NT2/D1 (cell line): ENCODE results near the gene TTLL7.

ENCODE experiments used
- DNase-seq: peaks from one replicate; pipeline ENCODE4 v3.0.0-alpha.2; 2011; ENCODE audit warnings: low read depth, low spot score
- H3K27me3 ChIP-seq: 2 replicates; pipeline ENCODE4 v1.6.0; 2011; ENCODE audit warnings: mild to moderate bottlenecking; ENCODE audit not compliant: insufficient read length, insufficient read depth
- H3K36me3 ChIP-seq: 2 replicates; pipeline ENCODE4 v1.6.1; 2011; ENCODE audit warnings: mild to moderate bottlenecking, low read length, mixed read lengths; ENCODE audit not compliant: insufficient read depth, insufficient read length
- H3K4me1 ChIP-seq: 2 replicates; pipeline ENCODE4 v1.5.1; 2011; ENCODE audit not compliant: insufficient read depth, insufficient read length
- H3K4me3 ChIP-seq: 2 replicates; pipeline ENCODE4 v1.5.1; 2011; ENCODE audit warnings: low read depth; ENCODE audit not compliant: insufficient read length
- H3K9ac ChIP-seq: 2 replicates; pipeline ENCODE4 v1.6.0; 2011; ENCODE audit warnings: low read depth; ENCODE audit not compliant: insufficient read length
- H3K9me3 ChIP-seq: 2 replicates; pipeline ENCODE4 v1.5.1; 2011; ENCODE audit warnings: mild to moderate bottlenecking, low read length; ENCODE audit not compliant: insufficient read depth
- SUZ12 ChIP-seq: IDR thresholded peaks from 2 replicates; pipeline ENCODE4 v1.6.1; 2011; ENCODE audit not compliant: insufficient read length, insufficient read depth; ENCODE audit errors: extremely low read depth
- YY1 ChIP-seq: IDR thresholded peaks from 2 replicates; pipeline ENCODE4 v1.6.1; 2011; ENCODE audit not compliant: insufficient read length, insufficient read depth
- ZNF274 ChIP-seq: IDR thresholded peaks from 2 replicates; pipeline ENCODE4 v1.6.1; 2011; ENCODE audit warnings: mild to moderate bottlenecking, low read depth, low read length

TTLL7 gene

DNA sequence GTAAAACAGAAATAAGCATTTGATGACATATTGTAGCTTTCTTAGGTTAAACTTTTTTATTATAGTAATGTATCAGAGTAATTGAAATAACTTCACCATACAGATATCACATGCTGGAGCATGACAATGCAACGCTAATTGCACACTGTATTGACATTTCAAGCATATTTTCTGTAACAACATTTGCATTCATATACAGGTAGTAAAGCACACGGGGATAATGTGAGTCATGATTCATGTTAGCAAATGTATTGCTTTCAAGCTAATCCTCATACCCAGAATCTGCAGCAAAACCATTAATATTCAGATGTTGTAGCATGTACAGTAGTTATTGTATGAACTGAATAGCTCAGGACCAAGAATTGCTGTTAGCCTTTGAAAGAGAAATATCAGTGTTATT lies 133.9 kb downstream of the TTLL7 start:
- H3K4me1 ChIP-seq = no peaks in the 10 kb centered on the region
- H3K4me3 ChIP-seq = no peak overlapping the region
- H3K9ac ChIP-seq = no peak overlapping the region
- no peak for DNase-seq
- H3K27me3 ChIP-seq = no peaks in the 10 kb centered on the region
- TF ChIP-seq SUZ12 (no peak), ZNF274 (no peak), YY1 (no peak)
- H3K9me3 ChIP-seq = no peaks in the 10 kb centered on the region; the same call in 1 of the 2 replicates
- no peaks in the 10 kb centered on the region for H3K36me3 ChIP-seq

DNA sequence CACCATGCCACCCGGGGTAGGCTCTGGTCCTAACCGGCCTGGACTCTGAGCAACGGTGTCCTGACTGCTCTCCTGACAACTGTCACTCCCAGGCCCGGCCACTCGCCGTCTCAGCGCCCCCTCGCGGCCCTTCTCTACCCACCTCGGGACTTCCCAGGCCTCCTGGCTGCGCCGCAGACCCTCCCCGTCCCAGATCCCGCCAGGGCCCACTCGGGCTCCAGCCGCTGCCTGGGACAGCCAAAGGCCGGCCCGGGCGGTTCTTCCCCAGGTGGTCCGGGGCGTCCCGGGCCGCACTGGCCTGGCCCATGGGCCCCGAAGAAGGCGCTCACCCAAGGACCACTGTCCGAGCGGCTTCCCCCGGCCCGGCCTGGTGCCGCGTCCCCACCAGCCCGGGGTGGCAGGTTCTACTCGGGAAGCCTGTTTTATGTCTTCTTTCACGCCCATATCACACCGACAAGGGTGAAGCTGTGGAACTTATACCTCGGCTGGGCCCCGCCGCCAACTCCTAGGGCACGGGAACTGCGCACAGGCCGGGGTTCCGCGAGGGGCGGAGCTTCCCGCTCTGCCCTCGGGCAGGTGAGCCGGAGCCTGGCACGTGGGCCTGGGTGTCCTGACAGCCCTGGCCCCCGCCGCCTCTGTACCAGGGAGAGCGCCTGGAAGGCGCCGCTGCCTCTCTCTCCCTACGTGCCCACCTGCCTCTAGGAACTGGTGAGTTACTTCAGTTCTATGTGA lies 138.3 kb downstream of the TTLL7 start:
- Histone ChIP-seq H3K27me3 (no peaks in the 10 kb centered on the region), H3K36me3 (no peaks in the 10 kb centered on the region), H3K4me1 (no peaks in the 10 kb centered on the region), H3K9ac (no peak overlapping the region), H3K9me3 (no peaks in the 10 kb centered on the region; the same call in 1 of the 2 replicates), H3K4me3 (no peak overlapping the region)
- TF ChIP-seq YY1 (no peak), ZNF274 (no peak), SUZ12 (no peak)
- peak; percentile 27 for DNase-seq

DNA sequence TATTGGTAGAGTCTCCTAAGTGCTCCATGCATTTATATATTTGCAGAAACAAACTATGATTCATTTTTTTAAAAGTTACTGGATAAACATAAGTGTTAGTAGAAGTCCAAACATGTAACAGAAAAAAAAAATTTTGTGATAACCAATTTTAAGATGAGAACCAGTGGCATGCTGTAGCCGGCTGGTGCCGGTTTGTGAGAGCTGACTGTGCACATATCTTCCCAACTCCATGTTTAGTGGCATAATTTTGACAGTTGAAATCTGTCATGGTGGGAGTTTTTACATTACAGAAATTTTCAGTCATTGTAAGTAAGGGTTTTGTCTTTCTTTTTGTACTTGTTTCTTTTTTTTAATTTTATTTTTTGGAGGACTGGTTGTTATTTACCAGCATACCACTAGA lies 141.2 kb downstream of the TTLL7 start:
- Histone ChIP-seq H3K4me1 (no peaks in the 10 kb centered on the region), H3K9me3 (no peaks in the 10 kb centered on the region; the same call in 1 of the 2 replicates), H3K27me3 (no peaks in the 10 kb centered on the region), H3K4me3 (no peak overlapping the region), H3K36me3 (no peaks in the 10 kb centered on the region), H3K9ac (no peak overlapping the region)
- DNase-seq = no peak
- no peak for TF ChIP-seq SUZ12
- TF ChIP-seq YY1 = no peak
- no peak for TF ChIP-seq ZNF274

DNA sequence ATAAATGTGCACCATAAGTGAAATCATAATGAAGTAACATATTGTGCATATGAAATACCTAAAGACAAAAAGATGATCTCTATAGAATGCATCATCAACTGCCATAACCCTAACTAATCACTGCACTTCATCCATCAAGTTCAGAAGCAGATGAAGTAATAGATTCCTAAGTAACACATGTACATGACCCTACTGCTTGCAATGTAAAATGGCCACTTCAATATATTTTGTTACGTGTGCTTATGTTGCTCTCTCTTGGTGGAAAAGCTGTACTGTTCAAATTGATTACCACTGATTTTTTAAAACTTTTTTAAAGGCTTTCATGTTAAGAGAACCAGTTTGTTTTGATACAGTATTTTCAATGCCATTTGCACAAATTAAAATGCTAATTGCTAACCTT lies 141.8 kb downstream of the TTLL7 start:
- TF ChIP-seq SUZ12 (no peak), YY1 (no peak), ZNF274 (no peak)
- no peaks in the 10 kb centered on the region; the same call in 1 of the 2 replicates for H3K9me3 ChIP-seq
- no peak overlapping the region for H3K9ac ChIP-seq
- DNase-seq = no peak
- H3K27me3 ChIP-seq = no peaks in the 10 kb centered on the region
- H3K36me3 ChIP-seq = no peaks in the 10 kb centered on the region
- no peak overlapping the region for H3K4me3 ChIP-seq
- H3K4me1 ChIP-seq = no peaks in the 10 kb centered on the region

DNA sequence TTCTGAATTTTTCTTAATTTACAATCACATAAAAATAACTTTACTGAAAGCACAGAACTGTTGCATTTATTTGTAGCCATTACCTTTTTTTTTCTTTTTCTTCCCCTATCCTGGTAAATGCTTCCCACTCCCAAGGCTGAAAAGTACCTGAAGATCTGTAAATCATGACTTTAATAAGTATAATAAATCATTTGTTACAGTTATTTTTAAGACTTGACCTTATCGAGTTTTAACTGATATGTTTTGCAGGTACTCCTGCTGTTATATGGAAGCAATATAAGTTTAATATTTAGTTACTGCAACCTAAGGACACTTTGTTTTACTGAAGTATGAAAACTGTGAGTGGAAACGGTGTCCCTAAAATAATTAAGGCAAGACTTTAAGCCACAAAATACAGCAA lies 142.6 kb downstream of the TTLL7 start:
- Histone ChIP-seq H3K9me3 (no peaks in the 10 kb centered on the region; the same call in 1 of the 2 replicates), H3K4me3 (no peak overlapping the region), H3K27me3 (no peaks in the 10 kb centered on the region), H3K4me1 (no peaks in the 10 kb centered on the region), H3K36me3 (no peaks in the 10 kb centered on the region), H3K9ac (no peak overlapping the region)
- TF ChIP-seq SUZ12 (no peak), YY1 (no peak), ZNF274 (no peak)
- no peak for DNase-seq

DNA sequence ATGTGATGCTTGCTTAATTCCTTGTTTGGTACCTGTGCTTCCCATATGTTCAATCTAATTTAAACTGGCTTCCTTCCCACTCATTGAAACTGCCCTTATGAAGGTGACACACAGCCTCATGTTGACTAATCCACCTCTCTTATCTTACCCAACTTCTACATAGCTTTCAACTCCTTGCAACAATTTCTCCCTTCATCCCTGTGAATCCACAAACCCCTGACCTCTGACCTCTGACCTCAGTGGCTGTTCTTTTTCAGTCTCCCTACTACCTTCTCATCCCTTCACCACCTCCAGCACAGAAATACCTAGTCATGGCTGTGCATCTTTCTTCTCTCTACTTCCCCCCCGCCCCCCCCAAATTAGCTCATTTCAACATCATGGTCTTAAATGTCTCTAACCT lies 144.5 kb downstream of the TTLL7 start:
- H3K27me3 ChIP-seq = no peaks in the 10 kb centered on the region
- TF ChIP-seq SUZ12 (no peak), YY1 (no peak), ZNF274 (no peak)

DNA sequence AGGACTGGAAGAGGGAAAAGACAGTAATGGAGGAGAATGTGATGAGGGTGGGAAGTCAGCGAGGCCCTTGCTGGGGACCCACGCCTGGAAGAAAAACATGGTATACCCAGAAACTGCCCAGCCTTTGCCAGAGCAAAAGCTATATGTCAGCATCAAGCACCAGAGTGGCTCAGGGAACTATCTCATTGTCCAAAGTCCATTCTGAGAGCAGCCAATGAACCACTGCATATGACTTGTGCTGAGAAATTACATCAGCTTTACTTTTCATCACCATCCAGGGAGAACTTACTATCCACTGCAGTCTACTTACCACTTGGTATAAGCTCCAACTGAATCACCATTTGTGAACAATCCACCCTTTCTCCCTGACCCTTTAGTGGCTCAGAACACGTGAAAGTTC lies 148.1 kb downstream of the TTLL7 start:
- no peak for TF ChIP-seq YY1
- no peak for TF ChIP-seq ZNF274
- TF ChIP-seq SUZ12 = no peak
- no peak overlapping the region for H3K4me3 ChIP-seq

More for the DNA sequence above, 144.5 kb downstream of the TTLL7 start:
- H3K36me3 ChIP-seq = no peaks in the 10 kb centered on the region
- no peaks in the 10 kb centered on the region for H3K4me1 ChIP-seq
- H3K9me3 ChIP-seq = no peaks in the 10 kb centered on the region
- no peak overlapping the region for H3K9ac ChIP-seq
- DNase-seq = no peak
- H3K4me3 ChIP-seq = no peak overlapping the region

More for the DNA sequence above, 148.1 kb downstream of the TTLL7 start:
- Histone ChIP-seq H3K4me1 (no peaks in the 10 kb centered on the region), H3K9ac (no peak overlapping the region), H3K9me3 (no peaks in the 10 kb centered on the region), H3K36me3 (no peaks in the 10 kb centered on the region), H3K27me3 (no peaks in the 10 kb centered on the region)
- DNase-seq = no peak
